Effector CD4-positive, alpha-beta T cell (primary cell): Measurements from ENCODE around the gene GPRASP2.

ENCODE experiments used
- DNase-seq: peaks from one replicate; pipeline ENCODE4 v3.0.0-alpha.2; 2020

Gene GPRASP2

GRCh38 chrX:102745857-102746584 lies 33.8 kb downstream of the GPRASP2 start:
- DNase-seq: no peak

- DNase-seq: no peak
Observed at GRCh38 chrX:102765217-102765616, 53.0 kb downstream of the GPRASP2 start.

GRCh38 chrX:102765809-102766208 lies 53.6 kb downstream of the GPRASP2 start:
- DNase-seq: no peak

- no peak for DNase-seq
Observed at GRCh38 chrX:102767287-102767686, 55.0 kb downstream of the GPRASP2 start.
